Hematopoietic multipotent progenitor cell (in vitro differentiated cells): ENCODE results near the gene THOC7. TPM values are rescaled to one million over a fixed set of nuclear protein-coding genes. Genes with fewer than 3 reads are reported as not detected.

Source experiments
- DNase-seq, 3 donors: peaks; one replicate each; pipeline ENCODE4 v3.0.0-alpha.2; 2011 to 2015; ENCODE audit warnings: low read depth in 2 of 3, low spot score in 2 of 3
- total RNA-seq: library from RNA; depleted of rRNA; stranded (reverse); fragments of >200 nt; gene quantifications from one replicate; pipeline ENCODE4 v1.2.3, GENCODE V29; 2012

THOC7 gene
- total RNA-seq, result 11.0 TPM

DNA sequence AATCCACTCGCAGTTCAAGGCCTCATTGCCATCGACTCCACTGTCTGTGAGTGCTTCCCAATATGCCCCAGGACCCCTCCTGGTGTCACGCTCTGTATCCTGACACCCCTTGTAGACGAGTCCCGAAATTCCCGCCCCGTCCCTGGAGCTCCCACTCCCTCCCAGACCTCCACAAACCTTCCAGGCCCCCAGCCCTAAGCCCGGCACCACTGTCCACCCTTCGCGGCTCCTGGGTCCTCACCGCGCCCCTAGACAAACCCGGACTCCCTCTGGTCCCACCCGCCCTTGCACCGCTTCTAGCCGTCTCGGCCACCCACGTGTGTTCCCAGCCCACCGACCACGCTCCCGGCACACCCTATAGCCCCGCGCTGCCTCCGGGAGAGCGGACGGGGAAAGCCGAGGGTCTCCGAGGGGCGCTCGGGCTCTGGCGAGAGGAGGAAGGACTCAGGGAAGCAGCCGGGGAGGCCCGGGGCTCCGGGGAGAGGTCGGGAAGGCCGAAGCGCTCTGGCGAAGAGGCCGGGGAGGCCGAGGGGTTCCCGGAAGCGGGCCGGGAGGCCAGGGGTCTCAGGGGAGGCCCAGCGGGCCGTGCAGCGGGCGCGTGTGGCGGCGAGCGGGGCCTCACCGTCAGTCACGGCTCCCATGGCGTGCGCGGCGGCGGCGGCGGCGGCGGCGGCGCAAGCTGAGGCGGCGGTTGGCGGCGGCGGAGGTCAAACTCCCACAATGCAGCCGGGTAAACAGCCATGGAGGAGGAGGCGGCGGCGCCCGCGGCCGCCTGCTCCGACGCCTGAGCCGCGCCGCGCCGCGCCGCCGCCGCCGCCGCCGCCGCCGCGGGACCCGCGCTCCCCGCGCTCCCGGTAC, at the start of gene THOC7, which contains the start of gene ATXN7:
Gene THOC7, minus strand, starts transcription at position 656 of the 858 bp plus-strand sequence. Its CDS starts 15 bp downstream, at position 641.
Gene ATXN7, plus strand, starts transcription at position 718 of the 858 bp plus-strand sequence. CDS start 48,732 bp downstream, outside the sequence.
- DNase-seq, result peak; percentile 40 to 73 (median 65)

DNA sequence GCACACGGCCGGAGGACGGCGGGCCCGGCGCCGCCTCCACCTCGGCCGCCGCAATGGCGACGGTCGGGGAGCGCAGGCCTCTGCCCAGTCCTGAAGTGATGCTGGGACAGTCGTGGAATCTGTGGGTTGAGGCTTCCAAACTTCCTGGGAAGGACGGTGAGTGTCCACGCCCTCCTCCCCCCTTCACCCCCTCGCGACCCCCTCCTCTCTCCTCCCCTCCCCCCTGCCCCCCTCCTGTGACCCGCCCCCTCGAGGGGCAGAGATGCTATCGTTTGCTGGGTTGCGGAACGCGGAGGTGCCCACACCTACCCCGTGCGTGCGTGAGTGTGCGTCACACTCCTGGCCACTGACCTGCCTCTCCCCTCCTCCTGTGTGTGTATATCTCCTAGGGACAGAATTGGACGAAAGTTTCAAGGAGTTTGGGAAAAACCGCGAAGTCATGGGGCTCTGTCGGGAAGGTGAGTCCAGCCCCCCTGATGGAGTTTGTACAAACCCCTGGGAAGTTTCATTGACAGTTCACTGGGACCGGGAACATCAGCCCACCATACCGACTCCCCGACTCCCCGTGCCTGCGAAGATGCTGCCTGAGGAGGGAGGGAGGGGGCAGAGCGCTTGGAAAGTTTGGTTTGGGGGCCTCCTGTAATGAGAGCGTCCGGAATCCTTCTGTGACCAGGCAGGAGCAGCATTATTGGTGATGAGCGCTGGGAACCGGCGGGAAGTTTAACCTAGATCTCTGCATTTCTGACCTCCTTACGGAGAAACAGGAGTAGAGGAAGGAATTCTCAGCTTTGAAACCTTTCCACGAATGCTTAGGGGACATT, 49.4 kb upstream of the THOC7 start:
- peak in 2 of 3 donors; percentile 54 to 60 for DNase-seq

DNA sequence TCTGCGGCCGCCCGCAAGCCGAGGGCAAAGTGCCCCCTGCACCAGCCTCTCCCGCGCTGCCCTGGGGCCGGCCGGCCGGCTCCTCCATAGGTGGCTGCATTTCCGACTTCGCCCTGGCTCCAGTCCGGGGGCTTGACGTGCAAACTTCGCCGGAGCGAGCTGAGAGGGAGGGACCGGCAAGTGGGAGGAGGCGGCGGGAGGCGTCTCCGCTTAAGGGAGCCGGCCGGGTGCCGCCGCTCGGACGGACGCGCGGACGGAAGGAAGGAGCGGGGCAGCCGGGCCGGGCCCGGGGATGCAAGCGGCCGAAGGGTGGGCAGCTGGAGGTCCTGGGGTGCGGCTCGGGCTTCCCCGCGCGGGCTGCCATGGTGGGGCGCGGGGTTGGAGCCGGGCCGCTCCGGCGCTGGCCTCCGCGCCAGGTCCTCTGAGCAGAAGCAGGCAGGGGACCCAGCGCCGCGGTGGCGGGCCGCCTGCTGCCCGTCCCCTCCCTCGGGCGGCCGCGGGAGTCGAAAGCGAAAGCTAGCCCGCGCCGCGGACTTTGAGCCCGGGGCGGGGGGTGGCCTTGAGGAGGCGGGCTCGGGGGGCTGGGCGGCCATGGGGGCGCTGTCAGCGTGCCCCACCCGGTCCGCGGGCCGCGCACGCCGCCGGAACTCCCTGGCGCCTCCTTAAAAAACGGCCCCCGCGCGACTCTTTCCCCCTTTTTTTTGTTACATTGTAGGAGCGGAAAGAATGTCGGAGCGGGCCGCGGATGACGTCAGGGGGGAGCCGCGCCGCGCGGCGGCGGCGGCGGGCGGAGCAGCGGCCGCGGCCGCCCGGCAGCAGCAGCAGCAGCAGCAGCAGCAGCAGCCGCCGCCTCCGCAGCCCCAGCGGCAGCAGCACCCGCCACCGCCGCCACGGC, 48.5 kb upstream of the THOC7 start, which contains the start of gene SCAANT1:
Gene SCAANT1, minus strand, starts transcription at position 511 of the 895 bp plus-strand sequence.
- DNase-seq, result peak; percentile 73 to 92 (median 86)

DNA sequence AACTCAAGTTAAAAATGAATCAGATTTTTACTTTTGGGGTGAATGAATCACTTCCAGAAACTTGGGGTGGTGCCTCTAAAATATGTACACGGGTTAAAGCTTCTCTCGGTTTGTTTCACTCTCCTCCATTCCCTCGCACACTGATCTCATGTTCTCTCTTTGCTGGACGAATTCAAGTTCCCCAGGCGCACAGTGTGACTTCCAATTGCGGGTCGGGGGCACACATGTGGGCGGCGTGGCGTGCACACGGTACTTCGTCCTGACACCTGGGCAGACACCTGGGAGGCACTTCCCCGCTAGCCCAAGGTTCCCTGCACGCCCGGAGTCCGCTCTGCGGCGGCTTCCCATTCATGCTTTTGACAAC, 47.9 kb upstream of the THOC7 start:
- DNase-seq, result peak in 1 of 3 donors; percentile 30

DNA sequence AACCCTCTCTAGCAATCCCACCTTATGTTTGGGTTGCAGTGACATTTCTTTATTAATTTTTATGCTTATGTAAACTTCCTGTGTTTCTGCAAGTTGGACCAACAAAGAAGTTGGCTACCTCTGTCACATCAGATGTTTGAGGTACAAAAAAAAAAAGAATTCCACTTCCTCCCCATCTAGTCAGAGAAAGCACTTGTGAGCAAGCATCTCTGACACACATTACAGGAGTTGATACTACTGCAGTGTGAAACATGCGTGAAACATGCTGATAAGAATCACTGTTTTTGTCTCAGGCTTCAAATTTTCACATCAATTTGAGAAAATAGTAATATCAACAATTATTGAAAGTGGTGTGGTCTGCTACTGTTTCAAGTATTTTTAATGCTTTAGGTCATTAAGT, 47.3 kb upstream of the THOC7 start:
- DNase-seq, result peak in 2 of 3 donors; percentile 21 to 30

DNA sequence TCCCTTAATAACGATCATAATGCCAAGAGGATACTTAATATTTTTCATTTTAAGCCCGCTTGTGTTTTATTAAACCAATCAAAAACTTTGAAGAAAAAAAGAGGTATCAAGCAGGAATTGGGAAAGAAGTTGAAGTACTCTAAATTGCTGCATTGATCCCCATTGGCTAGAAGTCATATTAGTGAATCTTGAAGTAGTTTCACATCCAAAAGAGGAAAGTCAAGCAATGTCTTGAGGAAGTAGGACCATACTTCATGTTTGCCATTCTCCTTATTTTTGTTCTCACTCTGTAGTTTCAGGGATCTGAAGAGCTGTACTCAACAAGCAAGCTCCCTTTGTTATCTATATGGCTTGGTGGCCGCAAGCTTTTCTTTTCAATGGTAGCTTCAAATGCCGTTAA, 46.4 kb upstream of the THOC7 start:
- no peak for DNase-seq

DNA sequence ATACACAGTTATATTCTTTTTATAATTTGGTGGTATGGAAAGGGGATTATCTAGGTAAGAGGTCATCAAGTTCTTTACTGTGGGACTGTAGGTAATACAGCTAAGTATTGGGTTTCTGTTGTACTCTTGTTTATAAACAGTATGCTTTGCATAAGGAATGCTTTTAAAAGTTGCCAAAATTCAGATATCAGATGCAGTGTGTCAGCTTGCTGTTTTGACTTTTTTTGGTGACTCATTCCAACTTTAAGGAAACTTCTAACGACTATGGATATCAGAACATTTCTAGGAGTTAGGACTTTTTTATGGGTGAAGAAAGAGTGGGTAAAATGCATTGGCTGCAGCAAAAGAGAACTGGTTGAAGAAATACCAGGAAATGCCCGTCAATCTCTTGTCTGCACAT, 45.8 kb upstream of the THOC7 start:
- DNase-seq, result no peak

DNA sequence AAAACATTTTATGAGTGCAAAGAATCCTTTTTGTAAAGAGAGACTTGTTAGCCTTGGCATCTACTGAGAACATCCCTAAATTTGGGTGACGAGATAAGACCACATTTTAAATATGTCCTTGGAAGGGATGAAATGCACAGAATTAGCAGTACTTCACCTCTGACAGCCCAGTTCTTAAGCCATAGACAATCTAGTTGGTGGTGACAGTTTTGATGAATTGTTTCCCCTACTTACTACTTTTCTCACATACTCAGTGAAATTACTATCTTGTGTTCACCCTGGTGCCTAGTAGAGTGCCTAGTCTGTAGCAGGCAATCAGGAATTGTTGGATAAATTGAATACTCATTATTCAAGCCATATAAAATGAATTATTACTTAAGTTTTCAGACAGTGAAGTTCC, 45.2 kb upstream of the THOC7 start:
- DNase-seq, result no peak

DNA sequence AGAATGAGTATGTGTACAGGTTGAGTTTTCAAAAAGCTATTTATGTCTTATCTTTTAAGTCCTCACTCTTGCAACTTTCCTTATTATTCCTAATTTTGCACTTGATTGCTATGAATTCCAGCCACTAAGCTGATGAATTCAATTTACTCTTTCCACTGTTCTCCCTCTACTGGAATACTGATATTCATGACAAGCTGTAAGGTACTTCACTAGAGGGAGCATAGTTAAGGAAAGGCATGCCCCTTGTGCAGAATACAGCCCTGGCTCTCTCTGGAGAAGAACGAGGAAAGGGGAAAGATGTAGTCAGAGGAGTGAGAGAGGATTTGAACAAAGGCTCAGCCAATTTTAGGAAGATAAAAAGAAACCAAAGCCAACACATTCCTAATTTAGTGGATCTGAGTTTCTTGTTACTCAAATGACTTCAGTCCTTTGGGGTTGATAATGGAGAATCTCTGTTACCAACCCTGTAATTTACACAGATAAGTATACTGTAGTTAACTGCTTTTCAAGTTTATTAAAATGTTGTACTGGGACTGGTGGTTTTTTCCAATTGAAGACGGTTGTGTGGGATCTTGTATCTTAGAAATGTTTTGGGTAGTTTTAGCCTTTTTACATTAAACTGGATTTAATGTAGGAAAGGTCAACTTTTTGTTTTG, 44.6 kb upstream of the THOC7 start:
- no peak for DNase-seq

DNA sequence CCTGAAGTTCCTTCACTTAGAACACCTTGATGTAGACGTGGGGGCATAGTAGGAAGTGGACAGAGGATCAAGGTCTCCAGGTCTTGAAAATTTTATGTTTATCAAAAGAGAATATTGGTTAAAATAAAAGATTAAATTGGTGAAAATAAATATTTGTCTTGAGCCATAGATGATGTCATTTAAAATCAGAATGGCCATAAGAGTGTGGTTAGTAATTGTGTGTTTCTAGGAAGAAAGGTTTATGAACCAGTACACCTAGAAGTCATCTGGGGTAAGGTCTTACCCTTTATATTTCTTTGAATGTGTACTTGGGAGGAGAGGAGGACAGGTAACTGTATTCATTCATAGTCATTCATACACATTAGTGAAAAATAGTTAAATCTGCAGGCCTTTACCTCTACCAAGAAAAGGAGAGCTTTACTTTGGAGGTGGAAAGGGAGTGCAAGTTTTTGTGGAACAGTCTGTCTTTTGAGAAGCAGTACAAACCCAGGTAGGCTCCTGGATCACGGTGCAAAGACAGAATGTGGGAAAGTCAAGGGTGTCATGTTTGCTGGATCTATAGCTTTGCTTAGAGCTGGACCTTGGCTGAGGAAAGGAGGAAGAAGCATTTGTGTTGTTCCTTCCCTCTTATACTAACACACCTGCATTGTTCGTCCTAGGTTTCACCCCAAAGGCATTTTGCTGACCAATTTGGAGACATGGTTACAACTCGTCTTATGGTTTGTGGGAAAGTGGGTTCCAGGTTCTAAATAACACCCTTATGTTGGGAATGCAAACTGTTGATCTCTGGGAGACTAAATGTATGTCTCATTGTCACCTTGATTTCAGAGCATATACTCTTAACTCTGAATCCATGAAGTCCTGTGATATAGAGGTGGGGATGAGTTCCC, 42.4 kb upstream of the THOC7 start:
- DNase-seq, result no peak

DNA sequence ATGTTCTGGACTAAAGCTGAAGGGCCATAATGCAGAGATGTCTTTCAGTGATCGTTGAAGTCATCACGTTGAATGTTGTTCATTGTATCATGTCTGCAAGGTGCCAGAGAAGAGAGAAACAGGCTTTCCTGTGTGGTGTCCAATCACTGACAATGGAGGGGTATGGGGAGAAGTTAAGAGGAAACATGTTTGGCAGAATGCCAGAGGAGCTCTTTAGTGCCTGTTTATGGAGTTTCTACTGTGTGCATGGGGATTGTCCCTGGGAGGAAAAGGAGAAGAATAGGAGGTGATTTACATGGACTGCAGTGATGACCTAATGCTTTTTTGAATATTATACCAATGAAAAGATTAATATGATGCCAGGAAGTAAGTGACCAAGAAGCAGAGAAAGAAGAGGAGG, 36.9 kb upstream of the THOC7 start:
- peak in 1 of 3 donors; percentile 27 for DNase-seq

DNA sequence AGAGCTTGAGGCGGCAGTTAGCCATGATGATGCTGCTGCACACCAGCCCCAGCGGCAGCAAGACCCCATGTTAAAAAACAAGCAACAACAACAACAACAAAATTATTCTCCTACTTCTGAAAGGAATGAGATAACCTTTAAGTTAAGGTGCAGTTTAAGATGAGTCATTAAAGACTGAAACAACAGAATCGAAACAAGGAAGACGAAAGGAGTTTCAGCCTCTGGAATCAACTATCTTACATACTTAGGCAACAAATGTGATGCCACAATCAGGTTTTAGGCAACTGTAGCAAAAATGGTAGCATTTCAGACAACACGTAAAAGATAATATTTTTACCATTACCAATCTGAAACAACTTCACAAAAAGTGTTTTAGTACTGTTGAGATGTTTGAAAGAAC, 36.4 kb upstream of the THOC7 start:
- no peak for DNase-seq

DNA sequence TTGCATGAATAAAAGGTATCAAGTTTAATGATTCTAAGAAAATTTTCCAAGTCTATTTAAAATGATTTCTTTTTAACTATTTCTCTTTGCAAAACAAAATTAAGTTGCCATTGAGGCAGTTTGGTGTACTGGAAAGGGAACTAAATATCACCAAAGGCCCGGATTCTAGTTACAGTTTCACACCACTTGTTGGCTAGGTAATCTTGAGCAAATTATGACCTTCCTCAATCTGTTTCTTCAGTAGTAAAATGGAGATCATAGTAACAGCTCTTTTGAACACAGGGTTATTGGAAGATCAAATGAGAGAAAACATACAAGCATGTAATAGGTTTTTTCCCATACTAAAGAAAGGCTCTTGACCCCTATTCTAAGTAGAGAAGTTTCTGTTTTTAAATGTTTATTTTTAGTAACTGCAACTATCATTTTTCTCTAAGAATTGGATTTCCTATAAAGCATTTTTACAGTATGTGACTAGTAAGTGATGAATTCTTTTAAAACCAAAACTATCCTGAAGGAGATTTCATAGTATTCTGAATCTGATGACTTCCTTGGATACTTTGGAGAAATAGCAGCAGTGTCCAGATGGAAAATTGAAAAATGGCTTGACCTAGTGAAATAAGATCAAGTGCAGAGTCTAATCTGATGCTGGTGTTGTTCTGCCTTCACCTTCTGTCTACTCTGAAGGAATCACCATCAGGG, 32.9 kb upstream of the THOC7 start:
- no peak for DNase-seq

DNA sequence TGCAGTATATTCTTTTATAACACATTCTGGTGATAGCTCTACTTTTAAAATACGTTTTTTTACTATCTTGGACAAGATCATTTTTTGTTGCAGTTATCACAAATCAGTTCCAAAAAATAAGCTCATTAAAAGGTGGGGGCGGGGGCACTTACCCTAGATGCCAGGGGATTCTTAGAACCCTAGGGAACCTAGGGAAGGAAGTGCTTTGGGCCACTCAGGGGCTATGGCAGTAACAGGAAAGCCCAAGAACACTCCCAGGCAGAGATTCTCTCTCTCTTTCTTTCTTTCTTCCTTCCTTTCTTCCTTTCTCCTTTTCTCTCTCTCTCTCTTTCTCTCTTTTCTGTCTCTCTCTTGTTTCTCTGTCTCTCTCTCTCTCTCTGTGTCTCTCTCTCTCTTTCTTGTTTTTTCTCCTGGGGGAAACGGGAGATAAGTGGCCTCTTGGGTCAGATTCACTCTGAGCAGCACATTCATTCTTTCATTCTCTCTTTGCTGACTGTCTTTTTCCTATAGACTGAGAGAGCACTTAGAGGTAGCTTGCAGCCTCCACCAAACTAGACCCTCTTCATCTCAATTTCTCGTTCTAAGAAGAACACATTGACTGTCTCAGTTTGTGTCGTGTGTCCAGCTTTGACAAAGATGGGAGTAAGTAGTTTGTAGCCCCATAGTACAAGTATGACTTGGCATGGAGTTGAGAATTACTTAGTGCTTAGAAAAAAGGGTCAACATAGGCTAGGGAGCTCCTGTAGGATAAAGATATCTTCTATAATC, 32.0 kb upstream of the THOC7 start:
- no peak for DNase-seq

DNA sequence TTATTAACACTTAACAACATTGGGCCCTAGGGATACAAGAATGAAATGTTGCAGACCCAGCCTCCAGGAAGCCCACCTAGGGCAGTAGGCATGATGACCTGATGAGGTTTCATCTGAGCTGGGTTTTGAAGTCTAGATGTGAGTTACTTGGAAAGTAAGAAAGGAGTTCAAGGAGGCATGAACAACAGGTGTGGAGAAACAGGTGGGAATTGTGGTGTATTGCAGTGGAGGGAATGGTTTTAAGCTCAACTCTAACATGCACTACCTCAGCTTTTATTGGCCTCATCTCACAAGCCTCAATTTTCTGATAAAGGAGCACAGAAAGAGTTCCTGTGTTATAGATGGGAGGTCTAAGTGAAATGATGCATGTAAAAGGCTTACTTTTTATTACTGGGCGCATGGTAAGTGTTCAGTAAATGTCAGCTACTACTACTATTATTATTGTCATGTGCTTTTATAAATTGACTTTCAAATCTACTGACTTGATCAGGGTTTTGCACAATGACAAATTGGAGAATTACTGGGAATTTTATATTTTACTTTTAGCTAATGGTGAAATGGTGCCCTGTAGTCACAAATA, 29.3 kb upstream of the THOC7 start:
- no peak for DNase-seq

DNA sequence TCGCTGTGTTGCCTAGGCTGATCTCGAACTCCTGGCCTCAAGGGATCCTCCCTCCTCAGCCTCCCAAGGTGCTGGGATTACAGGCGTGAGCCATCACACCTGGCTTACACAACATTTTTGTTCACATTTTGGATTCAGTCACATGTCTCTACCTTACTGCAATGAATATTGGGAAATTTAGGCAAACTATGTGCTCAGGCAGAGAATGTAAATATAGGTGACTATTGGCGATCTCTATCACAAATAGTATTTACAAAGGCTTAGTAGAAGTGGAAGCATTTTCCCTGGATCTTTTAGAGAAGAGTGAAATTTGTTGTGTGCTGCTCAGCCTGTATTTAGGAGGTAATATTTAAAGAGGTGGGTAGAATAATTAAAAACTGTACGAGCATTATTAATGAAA, 27.9 kb upstream of the THOC7 start:
- no peak for DNase-seq

DNA sequence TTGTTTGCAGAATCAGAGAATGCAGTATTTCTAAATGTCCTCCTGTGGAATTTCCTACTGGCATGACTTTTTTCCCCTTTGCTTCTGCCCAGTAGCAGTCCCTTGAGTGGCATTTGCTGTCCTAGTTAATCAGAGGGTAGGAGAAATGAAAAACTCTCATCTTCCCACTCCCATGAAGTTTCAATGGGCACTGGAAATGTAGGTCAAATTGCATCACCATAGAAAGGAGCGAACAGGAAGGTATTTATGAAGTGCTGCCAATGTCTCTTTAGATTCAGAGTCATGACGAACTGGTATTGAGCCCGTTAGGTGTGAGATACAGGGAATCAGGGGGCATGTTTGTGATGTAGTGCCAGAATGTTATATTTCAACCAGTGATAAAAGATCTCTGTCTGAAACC, 23.3 kb upstream of the THOC7 start:
- no peak for DNase-seq
